Measurements from ENCODE around the gene SLC34A3. TPM values are rescaled to one million over a fixed set of nuclear protein-coding genes. Genes with fewer than 3 reads are reported as not detected.

The SLC34A3 gene
- total and polyA plus RNA-seq, 4 donors: 0.06 to 1.6 (median 0.95) TPM; not detected in 1

GRCh38 chr9:137247916-137248175 lies 17.1 kb downstream of the SLC34A3 start:
- Histone ChIP-seq H3K36me3 (ENCODE audit: control insufficient read depth, insufficient read depth, low read length) (peaks cover 26% of the 10 kb centered on the region), H3K4me3 (ENCODE audit: low read depth, low read length) (no peak overlapping the region), H3K4me1 (ENCODE audit: control insufficient read depth, insufficient read depth, low read length) (peaks cover 28% of the 10 kb centered on the region), H3K27me3 (ENCODE audit: control insufficient read depth, insufficient read depth, low read length) (no peaks in the 10 kb centered on the region), H3K27ac (ENCODE audit: low read depth, low read length) (no peak overlapping the region), H3K9me3 (ENCODE audit: control insufficient read depth, insufficient read depth, low read length) (no peaks in the 10 kb centered on the region)
- no peak for DNase-seq (ENCODE audit: low read depth in 4 of 6, low spot score in 6 of 6)
- WGBS (ENCODE audit: insufficient coverage): 76% methylated on average over 4 of the region's 6 CpGs

DNA sequence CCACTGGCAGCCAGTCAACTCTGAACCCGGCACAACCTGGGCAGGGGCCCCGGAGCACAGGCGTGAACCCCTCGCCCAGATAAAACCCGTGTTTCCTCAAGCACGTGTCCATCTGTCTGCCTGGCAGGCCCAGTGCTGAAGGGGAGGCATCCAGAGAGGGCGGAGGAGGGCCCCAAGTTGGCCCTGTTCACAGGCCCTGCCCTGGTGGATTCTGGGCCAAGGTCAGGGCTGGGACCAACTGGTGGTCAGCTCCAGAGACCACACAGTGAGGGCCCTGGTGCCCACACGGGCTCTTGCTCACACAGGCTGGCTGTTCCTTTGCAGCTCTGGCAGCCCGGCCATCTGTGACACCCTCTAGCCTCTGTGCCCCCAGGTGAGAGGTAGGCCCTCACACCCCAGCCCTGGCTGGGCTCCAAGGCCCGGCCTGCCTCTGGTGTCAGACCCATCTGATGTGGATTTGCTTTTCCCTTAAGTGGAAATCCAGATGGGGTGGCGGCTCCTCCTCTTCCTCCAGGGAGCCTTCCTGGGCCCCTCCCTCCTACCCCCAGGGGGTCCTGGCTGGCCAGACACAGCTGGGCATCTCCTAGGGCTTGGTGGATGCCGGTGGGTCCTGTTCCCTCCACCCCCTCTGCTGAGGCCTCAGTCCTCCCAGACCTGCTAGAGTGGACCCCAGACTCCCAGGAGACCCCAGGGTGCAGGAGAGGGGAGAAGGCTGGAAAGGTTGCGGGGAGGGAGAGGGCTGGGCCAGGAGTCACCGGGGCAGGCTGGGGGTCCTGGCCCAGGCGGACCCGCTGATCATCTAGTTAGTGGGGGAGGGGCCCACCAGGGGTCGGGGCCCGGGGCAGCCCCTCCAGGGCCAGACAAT lies 19.9 kb downstream of the SLC34A3 start:
- Histone ChIP-seq H3K27ac (ENCODE audit: low read depth, low read length) (no peak overlapping the region), H3K36me3 (ENCODE audit: control insufficient read depth, insufficient read depth, low read length) (peaks cover 11% of the 10 kb centered on the region), H3K9me3 (ENCODE audit: control insufficient read depth, insufficient read depth, low read length) (no peaks in the 10 kb centered on the region), H3K27me3 (ENCODE audit: control insufficient read depth, insufficient read depth, low read length) (no peaks in the 10 kb centered on the region), H3K4me3 (ENCODE audit: low read depth, low read length) (no peak overlapping the region), H3K4me1 (ENCODE audit: control insufficient read depth, insufficient read depth, low read length) (peaks cover 12% of the 10 kb centered on the region)
- DNase-seq (ENCODE audit: low read depth in 4 of 6, low spot score in 6 of 6): no peak
- 67% methylated on average over 14 of the region's 18 CpGs for WGBS (ENCODE audit: insufficient coverage)

DNA sequence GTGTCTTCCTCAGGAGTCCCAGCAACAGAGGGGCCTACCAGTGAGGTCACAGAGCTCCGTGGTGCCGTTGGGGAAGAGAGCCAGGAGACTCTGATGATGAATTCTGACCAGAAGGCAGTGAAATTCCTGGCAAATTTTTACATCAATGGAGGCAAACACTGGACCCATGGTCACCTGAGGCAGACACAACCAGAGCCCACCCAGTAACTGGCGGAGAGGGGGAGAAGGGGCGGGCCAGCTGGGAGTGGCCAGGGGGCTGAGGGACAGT lies 20.4 kb downstream of the SLC34A3 start, which contains the start of gene STPG3:
TSS of gene STPG3 (plus strand) at position 93 of the 268 bp plus-strand sequence. CDS start at position 94, 1 bp downstream.
- Histone ChIP-seq H3K9me3 (ENCODE audit: control insufficient read depth, insufficient read depth, low read length) (no peaks in the 10 kb centered on the region), H3K4me3 (ENCODE audit: low read depth, low read length) (no peak within 1 kb of the TSS), H3K27me3 (ENCODE audit: control insufficient read depth, insufficient read depth, low read length) (no peaks in the 10 kb centered on the region), H3K27ac (ENCODE audit: low read depth, low read length) (no peak within 1 kb of the TSS), H3K36me3 (ENCODE audit: control insufficient read depth, insufficient read depth, low read length) (peaks cover 15% of the 10 kb centered on the region), H3K4me1 (ENCODE audit: control insufficient read depth, insufficient read depth, low read length) (peaks cover 16% of the 10 kb centered on the region)
- DNase-seq (ENCODE audit: low read depth in 4 of 6, low spot score in 6 of 6): no peak
- 49% methylated on average over 4 of the region's 4 CpGs for WGBS (ENCODE audit: insufficient coverage)

DNA sequence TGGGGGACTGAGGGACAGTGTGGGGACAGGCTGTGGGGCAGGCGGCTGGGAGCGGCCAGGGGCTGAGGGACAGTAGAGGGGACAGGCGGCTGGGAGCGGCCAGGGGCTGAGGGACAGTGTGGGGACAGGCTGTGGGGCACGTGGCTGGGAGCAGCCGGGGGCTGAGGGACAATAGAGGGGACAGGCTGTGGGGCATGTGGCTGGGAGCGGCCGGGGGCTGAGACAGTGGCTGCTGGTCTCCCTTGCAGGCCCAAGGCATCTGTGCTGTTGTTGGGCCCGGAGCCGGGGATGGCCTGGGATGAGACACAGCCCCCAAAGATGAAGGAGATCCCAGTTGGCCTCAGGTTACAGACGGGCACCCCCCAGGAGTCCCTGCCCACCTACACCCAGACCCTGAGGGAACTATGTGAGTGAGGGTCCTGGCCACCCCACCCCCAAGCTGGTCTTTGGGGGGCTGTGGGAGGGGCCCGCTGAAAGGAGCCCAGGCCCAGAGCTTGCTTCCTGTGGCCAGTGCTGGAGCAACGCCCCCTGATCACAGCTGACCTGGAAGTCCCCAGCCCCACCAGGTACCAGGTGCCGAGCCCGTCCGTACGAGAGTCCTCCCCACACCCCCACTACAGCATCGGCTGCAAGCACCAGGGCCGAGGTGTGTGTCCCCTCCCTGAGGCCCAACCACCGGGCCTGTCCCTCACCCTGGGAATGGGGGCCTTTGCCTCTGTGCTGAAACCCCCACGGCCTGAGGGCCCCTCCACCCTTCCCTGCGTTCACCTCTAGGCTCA lies 21.0 kb downstream of the SLC34A3 start:
- no peaks in the 10 kb centered on the region for H3K9me3 ChIP-seq (ENCODE audit: control insufficient read depth, insufficient read depth, low read length)
- H3K36me3 ChIP-seq (ENCODE audit: control insufficient read depth, insufficient read depth, low read length): peaks cover 20% of the 10 kb centered on the region
- no peak for DNase-seq (ENCODE audit: low read depth in 4 of 6, low spot score in 6 of 6)
- WGBS (ENCODE audit: insufficient coverage): 65% methylated on average over 16 of the region's 22 CpGs
- no peaks in the 10 kb centered on the region for H3K27me3 ChIP-seq (ENCODE audit: control insufficient read depth, insufficient read depth, low read length)
- H3K4me1 ChIP-seq (ENCODE audit: control insufficient read depth, insufficient read depth, low read length): peaks cover 21% of the 10 kb centered on the region
- H3K27ac ChIP-seq (ENCODE audit: low read depth, low read length): no peak overlapping the region
- no peak overlapping the region for H3K4me3 ChIP-seq (ENCODE audit: low read depth, low read length)

GRCh38 chr9:137252555-137253506 lies 22.1 kb downstream of the SLC34A3 start:
- 81% methylated on average over 33 of the region's 35 CpGs for WGBS (ENCODE audit: insufficient coverage)
- no peak overlapping the region for H3K27ac ChIP-seq (ENCODE audit: low read depth, low read length)

DNA sequence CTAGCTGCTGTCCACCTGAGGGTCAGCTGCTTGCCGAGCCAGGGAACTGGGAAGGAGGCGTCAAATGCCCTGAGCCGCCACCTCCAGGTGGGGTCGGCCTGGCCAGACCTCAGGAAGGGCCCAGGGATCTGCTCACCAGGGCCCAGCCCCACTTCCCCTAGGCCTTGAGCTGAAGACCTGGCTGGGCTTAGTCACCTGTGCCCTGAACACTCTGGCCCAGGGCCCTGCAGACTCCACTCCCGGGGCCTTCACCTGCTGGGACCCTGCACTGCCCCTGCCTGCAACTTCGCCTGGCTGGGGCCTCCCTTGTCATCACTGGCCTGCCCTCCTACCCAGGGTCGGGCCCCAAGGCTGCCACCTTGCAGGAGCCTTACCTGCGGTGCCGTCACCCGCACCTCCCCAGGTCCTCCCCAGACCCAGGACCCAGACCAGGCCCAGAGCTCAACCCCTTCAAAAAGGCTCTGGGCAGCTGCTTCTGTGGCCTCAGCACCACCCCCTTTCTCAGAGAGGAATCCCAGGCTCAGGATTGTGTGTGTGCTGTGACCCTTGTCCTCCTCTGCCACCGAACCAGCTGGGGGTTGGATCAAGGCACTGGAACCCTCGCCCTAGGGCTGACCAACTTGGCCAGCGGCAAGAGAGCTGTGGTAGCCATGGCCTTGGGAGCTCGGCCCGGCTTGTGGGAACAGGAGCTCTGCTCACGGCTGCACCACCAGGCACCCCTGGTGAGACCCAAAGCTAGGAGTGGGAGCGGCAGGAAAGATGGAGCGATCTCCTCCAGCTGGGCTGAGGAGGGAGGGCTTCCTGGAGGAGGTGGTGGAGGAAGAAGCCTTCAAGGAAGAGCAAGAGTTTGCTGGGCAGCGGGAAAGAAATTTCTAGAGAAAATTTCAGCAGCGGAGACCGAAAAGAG lies 23.3 kb downstream of the SLC34A3 start:
- H3K36me3 ChIP-seq (ENCODE audit: control insufficient read depth, insufficient read depth, low read length): peaks cover 37% of the 10 kb centered on the region
- no peak overlapping the region for H3K27ac ChIP-seq (ENCODE audit: low read depth, low read length)
- no peaks in the 10 kb centered on the region for H3K27me3 ChIP-seq (ENCODE audit: control insufficient read depth, insufficient read depth, low read length)
- 43% methylated on average over 21 of the region's 21 CpGs for WGBS (ENCODE audit: insufficient coverage)
- H3K9me3 ChIP-seq (ENCODE audit: control insufficient read depth, insufficient read depth, low read length): no peaks in the 10 kb centered on the region
- peaks cover 26% of the 10 kb centered on the region for H3K4me1 ChIP-seq (ENCODE audit: control insufficient read depth, insufficient read depth, low read length)
- DNase-seq (ENCODE audit: low read depth in 4 of 6, low spot score in 6 of 6): peak in 1 of 6 donors; percentile 12
- H3K4me3 ChIP-seq (ENCODE audit: low read depth, low read length): peak overlapping the region; percentile 80

More at GRCh38 chr9:137252555-137253506, 22.1 kb downstream of the SLC34A3 start:
- Histone ChIP-seq H3K9me3 (ENCODE audit: control insufficient read depth, insufficient read depth, low read length) (no peaks in the 10 kb centered on the region), H3K36me3 (ENCODE audit: control insufficient read depth, insufficient read depth, low read length) (peaks cover 28% of the 10 kb centered on the region), H3K4me1 (ENCODE audit: control insufficient read depth, insufficient read depth, low read length) (peaks cover 26% of the 10 kb centered on the region), H3K4me3 (ENCODE audit: low read depth, low read length) (no peak overlapping the region), H3K27me3 (ENCODE audit: control insufficient read depth, insufficient read depth, low read length) (no peaks in the 10 kb centered on the region)
- DNase-seq (ENCODE audit: low read depth in 4 of 6, low spot score in 6 of 6): no peak

GRCh38 chr9:137254624-137255447 lies 24.1 kb downstream of the SLC34A3 start, which contains the start of gene NELFB:
NELFB (plus strand) TSS chr9:137255327.
- Histone ChIP-seq H3K27me3 (ENCODE audit: control insufficient read depth, insufficient read depth, low read length) (no peaks in the 10 kb centered on the region), H3K4me1 (ENCODE audit: control insufficient read depth, insufficient read depth, low read length) (peaks cover 26% of the 10 kb centered on the region), H3K4me3 (ENCODE audit: low read depth, low read length) (peak within 1 kb of the TSS; percentile 80), H3K9me3 (ENCODE audit: control insufficient read depth, insufficient read depth, low read length) (no peaks in the 10 kb centered on the region), H3K36me3 (ENCODE audit: control insufficient read depth, insufficient read depth, low read length) (peaks cover 42% of the 10 kb centered on the region), H3K27ac (ENCODE audit: low read depth, low read length) (peak within 1 kb of the TSS; percentile 60)
- peak; percentile 80 to 97 (median 90) for DNase-seq (ENCODE audit: low read depth in 4 of 6, low spot score in 6 of 6)
- WGBS (ENCODE audit: insufficient coverage): under 1% methylated on average over 105 of the region's 105 CpGs

DNA sequence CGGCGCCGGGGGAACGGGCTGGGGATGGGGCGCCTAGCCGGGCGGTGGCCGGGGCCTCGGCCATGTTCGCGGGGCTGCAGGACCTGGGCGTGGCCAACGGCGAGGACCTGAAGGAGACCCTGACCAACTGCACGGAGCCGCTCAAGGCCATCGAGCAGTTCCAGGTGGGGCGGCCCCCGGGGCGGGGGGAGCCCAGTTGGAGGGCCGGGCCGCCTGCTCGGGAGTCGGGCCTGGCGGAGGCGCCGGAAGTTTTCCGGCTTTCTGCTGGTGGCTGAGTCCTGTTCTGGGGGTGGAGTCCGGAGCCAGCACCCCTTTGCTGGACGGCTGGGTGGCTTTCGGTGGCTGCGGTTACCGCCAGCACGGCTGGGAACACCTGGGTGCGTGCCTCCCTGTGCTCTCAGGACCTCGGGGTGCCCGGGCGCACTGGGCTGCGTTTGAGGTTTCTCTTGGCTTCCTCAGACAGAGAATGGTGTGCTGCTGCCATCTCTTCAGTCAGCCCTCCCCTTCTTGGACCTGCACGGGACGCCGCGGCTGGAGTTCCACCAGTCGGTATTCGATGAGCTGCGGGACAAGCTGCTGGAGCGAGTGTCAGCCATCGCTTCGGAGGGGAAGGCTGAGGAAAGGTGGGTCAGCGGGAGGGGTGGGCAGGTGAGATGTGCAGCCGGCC lies 24.9 kb downstream of the SLC34A3 start:
- Histone ChIP-seq H3K36me3 (ENCODE audit: control insufficient read depth, insufficient read depth, low read length) (peaks cover 42% of the 10 kb centered on the region), H3K27me3 (ENCODE audit: control insufficient read depth, insufficient read depth, low read length) (no peaks in the 10 kb centered on the region), H3K27ac (ENCODE audit: low read depth, low read length) (no peak overlapping the region), H3K4me1 (ENCODE audit: control insufficient read depth, insufficient read depth, low read length) (peaks cover 26% of the 10 kb centered on the region), H3K4me3 (ENCODE audit: low read depth, low read length) (peak overlapping the region; percentile 56), H3K9me3 (ENCODE audit: control insufficient read depth, insufficient read depth, low read length) (no peaks in the 10 kb centered on the region)
- WGBS (ENCODE audit: insufficient coverage): 4% methylated on average over 51 of the region's 51 CpGs
- DNase-seq (ENCODE audit: low read depth in 4 of 6, low spot score in 6 of 6): no peak

Measured in spinal cord (tissue), 10 donors.